Liver (tissue), 9 donors: Measurements from ENCODE around the gene SLC5A12. TPM values are rescaled to one million over a fixed set of nuclear protein-coding genes. Genes with fewer than 3 reads are reported as not detected.

Experiments used
- DNase-seq: peaks from one replicate; pipeline ENCODE4 v3.0.0-alpha.2; 2017; ENCODE audit warnings: low spot score
- H3K27ac ChIP-seq, 2 donors: one replicate each; pipeline ENCODE4 v1.7.0; 2013; ENCODE audit warnings: inconsistent platforms in 2 of 2, low read length in 2 of 2, control low read depth in 1 of 2, low read depth in 1 of 2, mild to moderate bottlenecking in 1 of 2
- H3K27me3 ChIP-seq, 4 donors: one replicate each; pipeline versions ENCODE4 v1.6.1 to v1.7.0; 2013; ENCODE audit warnings: low read length in 3 of 4, inconsistent platforms in 1 of 4, mild to moderate bottlenecking in 1 of 4, moderate library complexity in 1 of 4; ENCODE audit not compliant: control insufficient read depth in 4 of 4, insufficient read depth in 4 of 4
- H3K36me3 ChIP-seq, 4 donors: one replicate each; pipeline versions ENCODE4 v1.6.1 to v1.7.0; 2013; ENCODE audit warnings: low read length in 3 of 4, mild to moderate bottlenecking in 3 of 4, low read depth in 1 of 4, moderate library complexity in 1 of 4; ENCODE audit not compliant: control insufficient read depth in 4 of 4, insufficient read depth in 3 of 4
- H3K4me1 ChIP-seq, 4 donors: one replicate each; pipeline versions ENCODE4 v1.6.1 to v1.7.0; 2013; ENCODE audit warnings: low read length in 3 of 4, mild to moderate bottlenecking in 3 of 4, moderate library complexity in 1 of 4; ENCODE audit not compliant: control insufficient read depth in 4 of 4, insufficient read depth in 4 of 4
- H3K4me3 ChIP-seq, 3 donors: one replicate each; pipeline versions ENCODE4 v1.6.1 to v1.7.0; 2013; ENCODE audit warnings: low read length in 3 of 3, control low read depth in 1 of 3, low read depth in 1 of 3, mild to moderate bottlenecking in 1 of 3
- H3K9ac ChIP-seq, 2 donors: one replicate each; pipeline ENCODE4 v1.7.0; 2013; ENCODE audit warnings: low read length in 2 of 2, mild to moderate bottlenecking in 2 of 2, moderate library complexity in 2 of 2, control low read depth in 1 of 2, low read depth in 1 of 2
- H3K9me3 ChIP-seq, 4 donors: one replicate each; pipeline versions ENCODE4 v1.6.1 to v1.7.0; 2013; ENCODE audit warnings: low read length in 3 of 4; ENCODE audit not compliant: control insufficient read depth in 4 of 4
- CTCF ChIP-seq: fragments of 150-350 bp; IDR thresholded peaks from 2 replicates; pipeline ENCODE4 v1.5.1; 2017; ENCODE audit warnings: improper control_type of control experiment, low read depth, low read length; ENCODE audit not compliant: missing input control
- FOXA1 ChIP-seq: IDR thresholded peaks from 2 replicates; pipeline ENCODE4 v1.6.1; 2016; ENCODE audit warnings: antibody characterized with exemption
- FOXA2 ChIP-seq: IDR thresholded peaks from 2 replicates; pipeline ENCODE4 v1.6.1; 2016; ENCODE audit warnings: antibody characterized with exemption
- GABPA ChIP-seq, 2 donors: IDR thresholded peaks in 1 of 2; conservative IDR thresholded peaks in 1 of 2; 2 replicates each; pipeline ENCODE4 v1.6.1; 2016; ENCODE audit warnings: antibody characterized with exemption in 2 of 2, mild to moderate bottlenecking in 1 of 2, moderate library complexity in 1 of 2
- HNF4A ChIP-seq, 2 donors: conservative IDR thresholded peaks; 2 replicates each; pipeline ENCODE4 v1.6.1; 2016; ENCODE audit warnings: antibody characterized with exemption in 2 of 2, mild to moderate bottlenecking in 2 of 2
- JUND ChIP-seq, 2 donors: IDR thresholded peaks; 2 replicates each; pipeline ENCODE4 v1.6.1; 2016; ENCODE audit warnings: antibody characterized with exemption in 2 of 2
- NR2F2 ChIP-seq: IDR thresholded peaks from 2 replicates; pipeline ENCODE4 v1.6.1; 2016; ENCODE audit warnings: antibody characterized with exemption
- RXRA ChIP-seq, 2 donors: IDR thresholded peaks; 2 replicates each; pipeline ENCODE4 v1.6.1; 2017 to 2018; ENCODE audit warnings: antibody characterized with exemption in 2 of 2, mild to moderate bottlenecking in 1 of 2
- SP1 ChIP-seq: IDR thresholded peaks from 2 replicates; pipeline ENCODE4 v1.6.1; 2018; ENCODE audit warnings: antibody characterized with exemption, mild to moderate bottlenecking
- YY1 ChIP-seq: IDR thresholded peaks from 2 replicates; pipeline ENCODE4 v1.6.1; 2016; ENCODE audit warnings: antibody characterized with exemption, mild to moderate bottlenecking
- WGBS: extraction: QIAGEN DNeasy Blood & Tissue Kit; methylation state at CpG from one replicate; pipeline ENCODE4 v1.1.7; 2013; 5-methylcytosine and 5-hydroxymethylcytosine counted together
- polyA plus RNA-seq, 2 donors: library from polyadenylated mRNA; stranded (reverse) in 1 of 2; unstranded in 1 of 2; fragments of 200-250 nt in 1 of 2; fragments of >200 nt in 1 of 2; fragmentation: Nextera tagmentation in 1 of 2; extraction: Ambion mirVana in 1 of 2; gene quantifications; one replicate each; pipeline versions ENCODE4 v1.2.1 to v1.2.3, GENCODE V29; 2013 to 2015
- total RNA-seq, 2 donors: library from RNA; depleted of rRNA; stranded (reverse); fragments of >200 nt; gene quantifications; one replicate each; pipeline ENCODE4 v1.2.3, GENCODE V29; 2014
- TF ChIP-seq, protein P1 (sequence below): IDR thresholded peaks from 2 replicates; pipeline ENCODE4 v1.6.1; 2016; ENCODE audit warnings: antibody characterized with exemption, mild to moderate bottlenecking
- TF ChIP-seq, protein P2 (sequence below): IDR thresholded peaks from 2 replicates; pipeline ENCODE4 v1.6.1; 2016; ENCODE audit warnings: antibody characterized with exemption
- TF ChIP-seq, protein P3 (sequence below): IDR thresholded peaks from 2 replicates; pipeline ENCODE4 v1.6.1; 2016; ENCODE audit warnings: antibody characterized with exemption
- donor health status: healthy.
- donor health status: healthy.
- donor health status: healthy.
- donor health status: healthy.
- donor health status: healthy.

The SLC5A12 gene
- total and polyA plus RNA-seq, 4 donors = under 0.01 to 0.23 (median 0.03) TPM; not detected in 1

DNA sequence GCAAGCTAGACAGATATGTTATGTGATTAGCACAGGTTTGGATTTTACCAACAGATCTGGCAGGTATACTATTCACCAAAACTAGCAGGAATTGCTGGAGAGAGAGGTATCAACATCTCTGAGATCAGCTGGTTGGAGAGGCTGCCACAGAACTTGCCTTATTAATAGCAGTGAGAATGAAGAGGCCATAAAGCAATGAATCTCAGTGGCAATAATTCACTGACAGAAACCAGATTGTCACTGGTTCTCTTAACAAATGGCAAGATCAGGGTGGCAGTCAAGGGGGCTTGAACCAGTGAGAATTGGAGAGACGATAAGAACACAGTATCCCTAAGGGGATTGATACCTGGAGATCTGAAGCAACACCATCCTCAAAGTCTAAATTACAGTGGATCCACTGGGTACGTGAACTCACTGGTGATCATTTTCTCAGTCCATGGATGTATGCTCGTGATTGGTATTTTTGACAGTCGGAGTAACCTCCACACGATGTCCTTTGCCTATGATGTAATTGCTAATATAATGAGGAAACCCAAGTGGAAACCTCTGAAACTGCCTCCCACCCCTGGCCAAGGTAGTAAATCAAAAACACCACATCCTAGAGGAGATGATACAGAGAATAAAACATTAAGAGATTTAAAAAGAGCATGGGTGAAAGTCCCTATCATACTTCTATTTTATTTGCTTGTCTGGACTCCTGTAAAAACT is 17.7 kb upstream of the SLC5A12 start (continued):
- TF ChIP-seq, protein P1, sequence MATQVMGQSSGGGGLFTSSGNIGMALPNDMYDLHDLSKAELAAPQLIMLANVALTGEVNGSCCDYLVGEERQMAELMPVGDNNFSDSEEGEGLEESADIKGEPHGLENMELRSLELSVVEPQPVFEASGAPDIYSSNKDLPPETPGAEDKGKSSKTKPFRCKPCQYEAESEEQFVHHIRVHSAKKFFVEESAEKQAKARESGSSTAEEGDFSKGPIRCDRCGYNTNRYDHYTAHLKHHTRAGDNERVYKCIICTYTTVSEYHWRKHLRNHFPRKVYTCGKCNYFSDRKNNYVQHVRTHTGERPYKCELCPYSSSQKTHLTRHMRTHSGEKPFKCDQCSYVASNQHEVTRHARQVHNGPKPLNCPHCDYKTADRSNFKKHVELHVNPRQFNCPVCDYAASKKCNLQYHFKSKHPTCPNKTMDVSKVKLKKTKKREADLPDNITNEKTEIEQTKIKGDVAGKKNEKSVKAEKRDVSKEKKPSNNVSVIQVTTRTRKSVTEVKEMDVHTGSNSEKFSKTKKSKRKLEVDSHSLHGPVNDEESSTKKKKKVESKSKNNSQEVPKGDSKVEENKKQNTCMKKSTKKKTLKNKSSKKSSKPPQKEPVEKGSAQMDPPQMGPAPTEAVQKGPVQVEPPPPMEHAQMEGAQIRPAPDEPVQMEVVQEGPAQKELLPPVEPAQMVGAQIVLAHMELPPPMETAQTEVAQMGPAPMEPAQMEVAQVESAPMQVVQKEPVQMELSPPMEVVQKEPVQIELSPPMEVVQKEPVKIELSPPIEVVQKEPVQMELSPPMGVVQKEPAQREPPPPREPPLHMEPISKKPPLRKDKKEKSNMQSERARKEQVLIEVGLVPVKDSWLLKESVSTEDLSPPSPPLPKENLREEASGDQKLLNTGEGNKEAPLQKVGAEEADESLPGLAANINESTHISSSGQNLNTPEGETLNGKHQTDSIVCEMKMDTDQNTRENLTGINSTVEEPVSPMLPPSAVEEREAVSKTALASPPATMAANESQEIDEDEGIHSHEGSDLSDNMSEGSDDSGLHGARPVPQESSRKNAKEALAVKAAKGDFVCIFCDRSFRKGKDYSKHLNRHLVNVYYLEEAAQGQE = no peak
- TF ChIP-seq FOXA1 (no peak), JUND (IDR thresholded peaks at IDR 0.05) (no peak), NR2F2 (no peak)

DNA sequence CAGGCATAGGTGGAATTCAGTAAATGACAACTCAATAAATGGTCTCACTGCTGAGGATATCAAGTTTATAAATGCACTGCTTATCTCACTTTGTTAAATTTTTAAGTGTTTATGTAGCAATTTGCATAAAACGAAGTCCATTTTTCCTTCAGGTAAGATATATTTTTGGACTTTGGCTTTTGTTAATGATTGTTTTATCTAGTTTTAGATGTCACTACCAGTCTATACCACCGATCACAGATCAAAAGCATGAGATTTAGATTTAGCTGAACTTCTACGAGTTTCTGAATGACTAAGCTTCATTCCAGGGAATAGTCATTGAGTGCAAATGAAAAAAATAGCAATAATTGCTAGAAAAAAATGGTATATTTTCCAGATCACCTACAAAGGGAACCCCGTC is 12.8 kb upstream of the SLC5A12 start:
- DNase-seq = no peak
- Histone ChIP-seq H3K27ac (no peak overlapping the region), H3K27me3 (no peaks in the 10 kb centered on the region), H3K9me3 (no peaks in the 10 kb centered on the region), H3K4me3 (no peak overlapping the region), H3K4me1 (no peaks in the 10 kb centered on the region), H3K9ac (no peak overlapping the region), H3K36me3 (no peaks in the 10 kb centered on the region)
- WGBS = 74% methylated on average over 4 of the region's 4 CpGs
- TF ChIP-seq YY1 = no peak
- TF ChIP-seq, protein P2, sequence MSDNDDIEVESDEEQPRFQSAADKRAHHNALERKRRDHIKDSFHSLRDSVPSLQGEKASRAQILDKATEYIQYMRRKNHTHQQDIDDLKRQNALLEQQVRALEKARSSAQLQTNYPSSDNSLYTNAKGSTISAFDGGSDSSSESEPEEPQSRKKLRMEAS = no peak
- TF ChIP-seq CTCF = no peak
- no peak for TF ChIP-seq GABPA (IDR thresholded peaks at IDR 0.05 in 1 of 2, conservative IDR thresholded peaks at IDR 0.05 in 1 of 2)
- TF ChIP-seq NR2F2 = no peak
- TF ChIP-seq SP1 = no peak
- TF ChIP-seq FOXA2 = no peak
- TF ChIP-seq RXRA (IDR thresholded peaks at IDR 0.05) = no peak
- TF ChIP-seq, protein P1 = no peak
- TF ChIP-seq HNF4A (conservative IDR thresholded peaks at IDR 0.05) = no peak
- TF ChIP-seq, protein P3, sequence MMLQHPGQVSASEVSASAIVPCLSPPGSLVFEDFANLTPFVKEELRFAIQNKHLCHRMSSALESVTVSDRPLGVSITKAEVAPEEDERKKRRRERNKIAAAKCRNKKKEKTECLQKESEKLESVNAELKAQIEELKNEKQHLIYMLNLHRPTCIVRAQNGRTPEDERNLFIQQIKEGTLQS = no peak
